Breast epithelium (tissue), 4 donors: ENCODE data around the gene SERGEF. TPM values are rescaled to one million over a fixed set of nuclear protein-coding genes. Genes with fewer than 3 reads are reported as not detected.
A peak's percentile ranks its signal among the peaks of the same experiment; 100 is the strongest.

Experiments
- DNase-seq, 2 donors: peaks; one replicate each; pipeline ENCODE4 v3.0.0-alpha.2; 2019; ENCODE audit warnings: low spot score in 2 of 2
- H3K27ac ChIP-seq, 2 donors: fragments of 200-600 bp; sonication (generic) in 1 of 2; one replicate each; pipeline ENCODE4 v1.5.1; 2016 to 2019; ENCODE audit warnings: mild to moderate bottlenecking in 1 of 2
- H3K27me3 ChIP-seq, 2 donors: fragments of 200-600 bp; sonication (generic) in 1 of 2; one replicate each; pipeline versions ENCODE4 v1.5.1 to v1.6.0; 2017 to 2019; ENCODE audit warnings: control low read depth in 1 of 2, mild to moderate bottlenecking in 1 of 2
- H3K36me3 ChIP-seq: fragments of 200-600 bp; one replicate; pipeline ENCODE4 v1.5.1; 2019
- H3K4me1 ChIP-seq, 2 donors: fragments of 200-600 bp; sonication (generic); one replicate each; pipeline ENCODE4 v1.5.1; 2016 to 2019; ENCODE audit warnings: control low read depth in 1 of 2
- H3K4me3 ChIP-seq, 3 donors: fragments of 200-600 bp; sonication (generic); 1 replicate in 2 of 3; 2 replicates in 1 of 3; pipeline ENCODE4 v1.5.1; 2016 to 2019; ENCODE audit warnings: mild to moderate bottlenecking in 3 of 3, moderate library complexity in 2 of 3
- H3K9me3 ChIP-seq, 2 donors: fragments of 200-600 bp; sonication (generic) in 1 of 2; one replicate each; pipeline ENCODE4 v1.5.1; 2016 to 2019; ENCODE audit warnings: control low read depth in 1 of 2
- CTCF ChIP-seq, 3 donors: fragments of 450-650 bp; IDR thresholded peaks; one replicate each; pipeline ENCODE4 v1.5.1; 2016 to 2017; ENCODE audit warnings: antibody characterized with exemption in 3 of 3, mild to moderate bottlenecking in 3 of 3, moderate library complexity in 3 of 3
- POLR2A ChIP-seq: fragments of 450-650 bp; IDR thresholded peaks from one replicate; pipeline ENCODE4 v1.6.1; 2016; ENCODE audit warnings: antibody characterized with exemption, mild to moderate bottlenecking, moderate library complexity
- POLR2AphosphoS5 ChIP-seq, 3 donors: sonication (generic); formaldehyde crosslinking; IDR thresholded peaks; one replicate each; pipeline ENCODE4 v1.6.1; 2017; ENCODE audit warnings: antibody characterized with exemption in 3 of 3
- intact Hi-C: fragments of 100-400 bp; cut with DNase I; formaldehyde crosslinking; loops from one replicate; pipeline ENCODE4 v1.15.1; 2023; ENCODE audit warnings: low total_unique reads
- total RNA-seq, 3 donors: library from RNA; depleted of rRNA; stranded (reverse); fragments of >200 nt; gene quantifications; one replicate each; pipeline ENCODE4 v1.1.0, GENCODE V29; 2016

The SERGEF gene
- total RNA-seq, 3 donors from 2014 or later: 31.8 to 47.5 (median 41.9) TPM

DNA sequence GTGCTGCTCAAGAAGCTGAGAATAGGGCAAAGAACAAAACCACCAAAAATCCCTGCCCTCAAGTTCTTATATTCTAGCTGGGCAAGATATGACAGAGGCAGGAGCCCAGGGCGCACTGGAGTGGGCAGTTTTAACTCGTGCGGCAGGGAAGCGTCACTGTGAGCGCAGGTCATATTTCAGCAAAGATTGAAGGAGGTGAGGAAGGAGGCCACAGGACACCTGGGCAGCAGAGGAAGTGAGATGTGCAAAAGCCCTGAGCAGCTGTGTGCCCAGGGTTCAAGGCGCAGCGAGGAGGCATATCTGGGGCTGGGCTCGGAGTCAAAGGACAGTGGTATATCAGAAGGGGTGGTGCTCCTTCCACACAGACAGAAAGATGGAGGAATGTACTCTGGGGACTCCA, 264.8 kb downstream of the SERGEF start:
- no peak overlapping the region for H3K4me3 ChIP-seq
- H3K27me3 ChIP-seq: no peaks in the 10 kb centered on the region
- H3K4me1 ChIP-seq: no peaks in the 10 kb centered on the region
- no peaks in the 10 kb centered on the region for H3K9me3 ChIP-seq
- H3K27ac ChIP-seq: no peak overlapping the region
- no peaks in the 10 kb centered on the region for H3K36me3 ChIP-seq
- intact Hi-C loops: no loop called here
- peak in 1 of 2 donors; percentile 22 for DNase-seq
- no peak for TF ChIP-seq POLR2AphosphoS5 (IDR thresholded peaks at IDR 0.05)
- TF ChIP-seq POLR2A: no peak
- TF ChIP-seq CTCF (IDR thresholded peaks at IDR 0.05): no peak

- peak in 1 of 2 donors; percentile 40 for DNase-seq
These were observed 265.5 kb downstream of the SERGEF start for GRCh38 chr11:17747131-17747955.

DNA sequence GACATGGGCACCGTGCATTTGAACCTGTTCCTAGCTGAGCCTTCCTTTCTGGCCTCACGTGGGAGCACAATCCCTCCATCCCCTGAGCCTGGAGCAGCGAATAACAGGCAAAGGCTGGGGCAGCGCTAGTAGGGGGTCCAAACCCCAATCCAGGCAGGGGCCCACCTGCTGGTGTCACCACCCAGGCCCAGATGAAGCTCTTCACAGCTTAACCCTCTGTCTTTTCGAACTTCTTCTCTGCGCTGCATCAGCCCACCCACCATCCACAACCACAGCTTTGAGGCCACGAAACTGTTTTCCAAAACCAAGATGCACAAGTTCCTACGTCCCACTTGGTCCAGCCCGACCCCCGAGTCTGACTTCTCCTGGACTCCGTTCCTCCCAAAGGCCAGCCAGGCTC, 266.8 kb downstream of the SERGEF start:
- H3K4me3 ChIP-seq: no peak overlapping the region
- no peaks in the 10 kb centered on the region for H3K36me3 ChIP-seq
- peaks cover 0 to 5% of the 10 kb centered on the region in 2 donors for H3K27me3 ChIP-seq
- peak in 1 of 2 donors; percentile 27 for DNase-seq
- no peaks in the 10 kb centered on the region for H3K9me3 ChIP-seq
- H3K27ac ChIP-seq: no peak overlapping the region
- intact Hi-C loops: no loop called here
- TF ChIP-seq POLR2A (no peak), CTCF (IDR thresholded peaks at IDR 0.05) (no peak), POLR2AphosphoS5 (IDR thresholded peaks at IDR 0.05) (no peak)
- no peaks in the 10 kb centered on the region for H3K4me1 ChIP-seq

More at GRCh38 chr11:17747131-17747955, 265.5 kb downstream of the SERGEF start:
- H3K27me3 ChIP-seq: no peaks in the 10 kb centered on the region
- H3K4me3 ChIP-seq: no peak overlapping the region
- intact Hi-C loops: no loop called here
- no peak overlapping the region for H3K27ac ChIP-seq
- no peaks in the 10 kb centered on the region for H3K9me3 ChIP-seq
- no peaks in the 10 kb centered on the region for H3K4me1 ChIP-seq
- no peaks in the 10 kb centered on the region for H3K36me3 ChIP-seq
- no peak for TF ChIP-seq POLR2AphosphoS5 (IDR thresholded peaks at IDR 0.05)

DNA sequence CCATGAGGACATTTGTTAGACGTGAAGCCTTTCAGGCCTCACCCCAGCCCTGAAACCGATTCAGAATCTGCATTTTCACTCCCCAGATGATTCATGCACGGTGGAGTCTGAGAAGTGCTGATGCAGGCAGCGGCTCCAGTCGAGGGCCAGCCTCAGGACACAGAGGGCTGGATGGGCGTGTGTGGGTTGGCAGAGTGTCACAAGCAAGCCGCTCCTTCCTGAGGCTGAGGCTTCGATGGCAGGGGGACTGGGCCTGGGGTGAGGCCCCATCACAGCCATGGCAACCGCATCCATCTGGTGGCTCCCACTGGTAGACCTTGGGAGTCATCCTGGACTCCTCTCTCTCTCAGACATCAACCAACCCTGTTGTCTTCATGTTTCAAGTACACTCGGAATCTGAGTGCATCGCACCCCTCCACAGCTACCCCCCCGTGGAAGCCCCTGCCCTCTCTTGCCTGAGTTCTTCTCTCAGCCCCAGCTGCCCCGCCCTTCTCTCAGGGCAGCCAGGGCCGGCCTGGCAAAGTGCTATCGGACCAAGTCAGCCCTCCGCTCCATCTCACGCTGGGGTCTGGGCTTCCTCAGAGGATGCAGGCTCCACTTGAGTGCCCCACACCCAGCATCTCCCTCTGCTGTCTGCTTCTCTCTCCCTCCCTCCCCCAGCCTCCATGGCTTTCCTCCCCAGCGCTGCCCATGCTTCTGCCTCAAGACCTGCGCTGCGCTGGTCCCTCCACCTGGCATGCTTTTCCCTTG, 267.6 kb downstream of the SERGEF start:
- Histone ChIP-seq H3K9me3 (no peaks in the 10 kb centered on the region), H3K4me1 (no peaks in the 10 kb centered on the region), H3K27me3 (peaks cover 0 to 5% of the 10 kb centered on the region in 2 donors), H3K36me3 (no peaks in the 10 kb centered on the region), H3K4me3 (no peak overlapping the region), H3K27ac (no peak overlapping the region)
- intact Hi-C loops: no loop called here
- TF ChIP-seq POLR2AphosphoS5 (IDR thresholded peaks at IDR 0.05) (no peak), CTCF (IDR thresholded peaks at IDR 0.05) (no peak), POLR2A (no peak)
- peak in 1 of 2 donors; percentile 43 for DNase-seq

- intact Hi-C loops: no loop called here
- no peaks in the 10 kb centered on the region for H3K4me1 ChIP-seq
- no peaks in the 10 kb centered on the region for H3K9me3 ChIP-seq
- no peaks in the 10 kb centered on the region for H3K36me3 ChIP-seq
- TF ChIP-seq POLR2A (no peak), POLR2AphosphoS5 (IDR thresholded peaks at IDR 0.05) (no peak), CTCF (IDR thresholded peaks at IDR 0.05) (no peak)
- no peak overlapping the region for H3K4me3 ChIP-seq
- peak in 1 of 2 donors; percentile 31 for DNase-seq
- peaks cover 0 to 5% of the 10 kb centered on the region in 2 donors for H3K27me3 ChIP-seq
- no peak overlapping the region for H3K27ac ChIP-seq
These were observed 268.5 kb downstream of the SERGEF start for GRCh38 chr11:17744151-17744940.
